Kasumi-1 (cell line): ENCODE measurements around the gene RPL37A.

Experiments
- DNase-seq, 2 experiments: peaks; one replicate each; lab custom pipeline; 2025; lab: John Stamatoyannopoulos, UW

The RPL37A gene

DNA sequence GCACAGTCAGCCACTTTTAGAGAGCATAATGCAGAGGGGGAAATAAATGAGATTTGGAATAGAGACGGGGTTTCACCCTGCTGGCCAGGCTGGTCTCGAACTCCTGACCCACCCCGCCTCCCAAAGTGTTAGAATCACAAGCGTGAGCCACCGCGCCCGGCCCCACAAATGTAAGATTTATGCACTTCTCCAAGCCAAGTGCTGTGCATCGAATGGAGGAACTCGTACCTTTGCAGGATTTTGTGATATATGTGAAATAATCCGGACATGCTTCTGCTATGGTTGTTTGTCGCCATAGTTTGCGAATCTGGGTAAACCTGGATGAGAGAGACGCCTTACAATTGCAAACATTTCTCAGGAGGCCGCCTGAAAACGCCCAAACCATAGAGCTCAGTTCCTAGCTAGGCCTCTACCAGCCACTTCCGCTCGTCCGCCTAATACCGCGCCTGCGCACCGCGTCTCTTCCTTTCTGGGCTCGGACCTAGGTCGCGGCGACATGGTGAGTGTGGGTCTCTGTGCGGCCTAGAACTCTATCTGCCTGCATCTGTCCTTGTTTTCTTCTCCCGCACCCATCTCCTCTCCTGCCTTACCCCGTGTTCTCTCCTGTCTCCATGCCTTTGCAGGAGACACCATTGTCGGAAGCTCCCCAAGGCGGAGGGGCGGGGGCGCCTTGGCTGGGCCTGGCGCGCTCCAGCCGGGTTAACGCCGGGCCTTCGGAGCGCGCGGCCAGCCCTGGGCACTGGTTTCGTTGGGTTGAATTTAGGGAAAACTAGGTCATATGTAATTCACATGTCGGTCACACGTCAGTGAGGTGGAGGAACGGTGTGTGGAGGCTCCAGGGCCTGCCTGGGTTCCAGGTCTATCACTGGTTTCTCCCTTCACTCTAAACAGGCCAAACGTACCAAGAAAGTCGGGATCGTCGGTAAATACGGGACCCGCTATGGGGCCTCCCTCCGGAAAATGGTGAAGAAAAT lies at the start of gene RPL37A:
Gene RPL37A (plus strand): TSS at position 466 of the 974 bp plus-strand sequence. CDS start 31 bp downstream, at position 497.
- peak; percentile 84 for DNase-seq

DNA sequence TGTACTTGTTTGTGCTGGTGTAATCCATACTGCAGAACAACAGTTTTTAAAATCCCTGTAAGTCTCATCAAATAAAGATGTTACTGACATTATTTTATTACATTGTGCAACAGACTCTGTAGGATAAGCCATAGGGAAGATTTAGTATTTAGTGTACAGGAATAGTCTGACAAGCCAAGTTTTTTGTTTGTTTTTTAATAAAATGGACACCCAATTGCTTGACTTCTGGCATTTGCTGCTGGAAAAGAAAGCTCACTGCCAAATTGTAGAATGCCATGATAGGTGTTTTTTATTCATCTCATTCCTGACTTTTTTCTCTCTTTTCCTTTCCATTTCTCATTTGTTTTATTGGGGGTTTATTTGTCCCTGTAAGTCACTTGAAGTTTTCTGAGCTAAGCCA lies 48.3 kb upstream of the RPL37A start:
- no peak for DNase-seq

DNA sequence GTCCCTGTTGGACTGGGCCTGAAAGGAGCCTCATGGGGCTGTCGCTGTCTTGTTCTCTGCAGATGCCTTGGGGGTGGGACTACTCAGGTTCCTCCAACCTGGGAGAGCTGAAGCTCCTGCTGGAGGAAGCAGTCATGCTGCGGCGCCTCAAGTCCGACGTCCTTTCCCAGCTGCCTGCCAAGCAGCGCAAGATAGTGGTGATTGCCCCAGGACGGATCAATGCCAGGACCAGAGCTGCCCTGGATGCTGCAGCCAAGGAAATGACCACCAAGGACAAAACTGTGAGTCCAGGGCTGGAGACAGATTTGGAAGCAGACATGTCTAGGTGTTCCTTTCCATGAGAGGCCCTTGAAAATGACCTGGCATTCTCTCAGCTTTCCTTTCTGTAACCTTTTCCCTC lies 47.9 kb upstream of the RPL37A start:
- no peak for DNase-seq

DNA sequence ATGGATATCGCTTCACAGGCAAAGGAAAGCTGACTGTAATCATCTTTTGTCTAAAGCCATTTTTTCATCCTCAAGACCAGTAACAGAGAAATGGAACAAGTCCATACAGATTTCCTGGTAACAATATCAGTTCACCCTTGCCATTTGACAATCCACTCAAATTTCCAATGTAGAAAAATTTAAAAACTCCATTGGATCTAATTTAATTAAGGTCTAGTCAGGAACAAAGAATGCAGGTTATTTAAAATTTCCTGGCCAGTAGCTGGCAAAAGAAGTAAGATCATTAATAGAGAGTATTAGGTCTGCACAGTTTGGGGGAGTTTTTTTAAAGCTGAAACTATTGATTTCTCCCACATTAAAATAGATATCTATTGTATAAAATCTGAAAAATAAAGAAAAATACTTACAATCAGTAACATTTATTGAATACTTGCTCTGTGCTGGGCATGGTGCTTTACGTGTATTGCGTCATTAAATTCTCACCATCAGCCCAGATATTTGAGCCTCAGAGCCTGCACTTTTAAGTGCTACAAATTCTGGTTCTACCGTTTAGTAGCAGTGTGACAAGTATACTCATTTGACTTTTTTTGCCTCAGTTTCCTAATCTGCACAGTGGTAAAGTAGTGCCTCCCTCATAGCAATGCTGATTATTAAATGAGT lies 44.6 kb upstream of the RPL37A start:
- DNase-seq = no peak

DNA sequence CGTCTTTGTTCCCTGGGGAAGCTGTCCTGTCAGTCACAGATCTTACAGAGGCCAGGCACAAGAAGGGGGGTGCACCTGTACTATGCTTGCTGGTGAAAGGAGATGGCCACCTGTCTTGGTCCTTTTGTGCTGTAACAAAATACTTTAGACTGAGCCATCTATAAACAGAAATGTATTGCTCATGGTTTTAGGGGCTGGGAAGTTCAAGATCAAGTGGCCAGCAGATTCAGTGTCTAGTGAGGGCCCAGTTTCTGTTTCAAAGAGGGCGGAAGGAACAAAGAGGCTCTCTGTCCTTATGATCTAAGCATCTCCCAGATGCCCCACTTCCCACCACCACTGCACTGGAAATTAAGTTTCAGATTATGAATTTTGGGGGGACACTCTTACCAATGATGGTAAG lies 35.5 kb upstream of the RPL37A start:
- DNase-seq = no peak

DNA sequence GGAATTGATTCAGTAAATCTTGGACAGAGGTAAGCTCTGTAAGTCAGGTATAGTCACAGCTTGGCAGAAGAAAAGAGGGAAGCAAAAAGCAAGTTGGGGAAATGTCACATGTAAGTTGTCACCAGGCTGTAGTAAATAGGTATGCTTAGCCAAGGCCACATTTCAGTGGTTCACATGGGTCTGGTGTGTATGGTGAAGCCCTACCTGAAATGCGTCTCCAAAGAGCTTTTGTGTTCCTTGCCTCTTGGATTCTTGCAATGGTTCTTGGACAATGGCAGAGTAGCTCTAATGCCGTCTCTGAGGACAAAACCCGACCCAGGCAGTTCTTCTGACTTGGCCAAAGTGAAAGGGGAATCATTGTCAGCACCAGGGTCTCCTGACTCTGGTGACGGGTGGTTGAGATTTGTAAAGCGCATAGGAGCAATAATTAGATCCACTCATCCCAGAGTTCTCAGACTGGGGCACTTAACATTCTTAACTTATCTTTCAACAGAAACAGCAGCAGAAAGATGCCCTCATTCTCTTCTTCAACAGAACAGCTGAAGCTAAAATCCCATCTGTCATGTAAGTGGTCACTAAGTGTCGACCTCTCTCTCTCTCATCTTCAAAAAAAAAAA lies 34.4 kb upstream of the RPL37A start:
- no peak for DNase-seq

DNA sequence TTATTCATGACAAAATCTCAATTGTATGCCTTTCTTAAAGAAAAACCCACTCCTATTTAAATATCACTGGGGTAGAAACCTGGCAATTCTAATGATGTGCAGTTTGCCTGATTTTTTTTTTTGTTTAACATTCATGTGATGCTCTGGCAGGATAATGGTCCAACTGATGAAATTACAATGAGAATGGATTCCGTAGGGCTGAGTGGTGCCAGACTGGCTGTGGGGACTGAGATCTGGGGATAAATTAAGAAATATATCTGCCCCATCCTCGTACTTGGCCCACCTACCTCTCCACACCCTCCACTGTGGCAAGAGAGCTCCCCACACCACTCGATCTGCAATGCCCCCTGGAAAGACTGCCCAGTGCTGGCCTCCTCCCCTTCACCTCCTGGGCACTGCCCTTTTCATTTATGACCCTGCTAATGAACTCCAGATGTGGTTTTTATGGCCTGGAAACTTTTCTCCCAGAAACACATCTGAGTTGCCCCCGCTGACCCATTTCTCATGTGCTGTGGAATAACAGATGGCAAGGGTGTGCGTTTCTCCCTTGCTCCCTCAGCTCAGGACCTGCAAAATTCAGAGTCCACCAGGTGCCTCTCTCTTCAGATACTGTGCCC lies 33.0 kb upstream of the RPL37A start:
- no peak for DNase-seq

DNA sequence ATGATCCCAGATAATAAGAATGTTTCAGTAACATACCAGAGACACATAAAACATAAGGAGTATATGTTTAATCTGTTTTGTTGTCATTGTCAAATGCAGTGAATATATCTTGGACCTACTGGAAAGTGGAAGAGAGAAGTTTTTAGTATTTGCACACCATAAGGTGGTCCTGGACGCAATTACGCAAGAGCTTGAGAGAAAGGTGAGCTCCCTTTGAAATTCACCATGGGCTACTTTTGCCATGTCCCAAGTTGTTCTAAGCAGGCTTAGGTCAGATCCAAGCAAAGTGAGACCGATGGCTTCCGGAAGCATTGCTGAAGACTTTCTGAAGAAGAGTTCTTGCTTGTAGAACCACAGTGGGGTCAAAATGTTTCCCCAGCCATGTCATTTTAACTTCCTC lies 30.8 kb upstream of the RPL37A start:
- no peak for DNase-seq

DNA sequence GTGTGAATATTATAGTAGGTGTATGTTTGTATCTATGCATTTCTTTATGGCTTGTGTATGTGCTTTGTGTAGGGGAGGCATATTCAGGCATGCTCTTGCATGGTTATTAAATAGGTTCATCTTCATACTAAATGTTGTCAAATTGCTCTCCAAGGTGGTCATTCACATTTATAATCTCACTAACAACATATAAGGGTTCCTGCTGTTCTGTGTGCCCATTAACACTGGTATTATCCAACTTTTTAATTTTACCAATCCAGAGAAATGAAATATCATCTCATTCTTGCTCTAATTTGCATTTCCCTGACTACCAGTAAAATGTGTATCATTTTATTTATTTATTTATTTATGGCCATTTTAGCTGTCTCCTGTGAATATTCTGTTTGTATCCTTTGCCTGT lies 29.0 kb upstream of the RPL37A start:
- no peak for DNase-seq

DNA sequence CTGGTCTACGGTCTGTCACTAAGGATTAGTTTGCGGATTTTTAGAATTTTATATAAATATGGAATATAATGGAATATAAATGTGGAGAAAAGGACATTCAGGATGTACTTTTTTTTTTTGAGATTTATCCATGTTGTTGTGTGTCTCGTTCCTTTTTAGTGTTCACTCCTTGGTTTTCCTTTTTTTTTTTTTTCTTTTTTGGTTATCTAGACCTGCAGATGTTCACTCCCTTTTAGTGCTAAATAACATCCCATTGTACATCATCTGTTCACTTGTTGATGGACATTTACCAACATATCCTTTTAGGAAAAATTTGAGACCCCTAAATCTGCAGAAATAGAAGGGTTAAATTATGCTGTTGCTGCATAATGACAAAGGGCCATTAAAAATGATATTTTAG lies 25.5 kb upstream of the RPL37A start:
- no peak for DNase-seq

DNA sequence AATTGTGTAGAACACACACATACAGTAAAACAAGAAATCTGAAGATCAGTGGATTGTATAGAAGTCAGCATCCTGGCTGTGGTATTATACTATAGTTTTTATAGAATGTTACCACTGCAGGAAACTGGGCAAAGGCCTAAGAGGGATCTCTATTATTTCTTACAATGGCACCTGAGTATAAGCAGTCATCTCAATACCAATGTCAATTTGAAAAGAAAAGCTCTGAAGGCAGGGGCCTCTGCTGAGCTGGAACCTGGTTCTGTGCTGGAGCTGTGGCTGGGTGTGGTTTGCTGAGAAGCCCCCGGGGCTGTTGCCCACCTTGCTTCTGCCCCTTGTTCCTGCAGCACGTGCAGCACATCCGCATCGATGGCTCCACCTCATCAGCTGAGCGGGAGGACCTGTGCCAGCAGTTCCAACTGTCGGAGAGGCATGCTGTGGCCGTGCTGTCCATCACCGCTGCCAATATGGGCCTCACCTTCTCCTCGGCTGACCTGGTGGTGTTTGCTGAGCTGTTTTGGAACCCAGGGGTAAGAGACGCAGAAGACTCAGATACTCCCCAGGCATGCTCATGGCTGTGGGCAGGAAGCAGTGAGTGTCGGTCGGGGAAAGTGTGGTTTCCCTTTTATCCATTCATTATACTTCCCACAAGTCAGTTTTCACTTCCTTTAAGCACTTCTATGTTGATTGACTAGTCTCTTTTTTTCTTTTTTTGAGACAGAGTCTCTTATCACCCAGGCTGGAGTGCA lies 23.5 kb upstream of the RPL37A start:
- peak; percentile 65 to 67 for DNase-seq

DNA sequence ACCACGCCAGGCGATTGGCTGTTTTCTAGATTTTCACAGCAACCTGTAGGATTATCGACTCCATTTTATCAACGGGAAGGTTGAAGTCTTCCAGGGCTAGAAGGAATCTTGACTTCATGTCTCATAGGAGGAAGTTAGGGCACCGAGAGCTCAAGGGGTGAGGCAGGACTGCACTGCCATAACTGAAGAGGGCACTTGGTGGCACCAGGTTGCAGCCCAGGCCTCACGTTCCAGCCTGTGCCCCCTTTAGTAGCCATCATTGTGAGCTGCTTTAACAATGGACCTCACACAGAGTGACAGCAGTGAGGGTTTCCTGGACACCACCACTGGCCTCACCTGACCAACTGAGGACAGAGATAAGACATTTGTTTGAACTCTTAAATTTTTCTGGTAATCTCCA lies 22.9 kb upstream of the RPL37A start:
- DNase-seq = no peak

DNA sequence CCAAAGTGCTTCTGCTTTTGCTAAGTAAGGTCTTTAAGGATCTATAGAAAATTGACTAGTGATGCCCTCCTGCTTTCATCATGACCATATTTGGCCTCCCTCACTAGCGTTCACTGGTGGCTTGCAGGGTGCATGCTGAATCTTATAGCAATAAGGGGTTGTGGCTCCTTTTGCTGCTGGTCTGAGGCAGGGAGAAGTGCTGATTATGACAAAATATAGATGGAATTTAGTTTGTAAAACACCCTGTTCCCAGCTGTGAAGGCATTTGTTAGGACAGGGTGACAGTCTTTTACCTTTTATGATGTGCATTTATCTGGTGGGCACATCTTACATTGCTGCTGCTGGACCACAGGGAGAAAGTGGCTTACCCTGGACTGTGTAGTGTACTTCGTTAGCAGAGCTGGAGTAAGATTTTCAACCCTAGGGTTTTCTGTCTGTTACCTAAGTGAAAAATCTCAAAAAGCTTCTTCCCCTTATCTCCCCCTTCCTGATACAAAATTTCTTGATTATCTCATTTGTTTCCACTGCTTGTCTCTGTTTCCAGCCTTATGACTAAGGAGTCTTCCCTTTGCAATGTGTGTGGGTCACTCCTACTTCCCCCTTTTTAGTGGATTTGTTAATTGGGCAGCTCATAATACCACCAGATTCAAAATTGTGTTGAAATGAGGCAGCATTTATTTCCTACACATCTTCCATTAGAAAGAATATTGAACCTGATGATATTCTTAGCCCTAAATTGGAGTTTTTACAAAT lies 21.2 kb upstream of the RPL37A start:
- DNase-seq = peak; percentile 28 to 32

DNA sequence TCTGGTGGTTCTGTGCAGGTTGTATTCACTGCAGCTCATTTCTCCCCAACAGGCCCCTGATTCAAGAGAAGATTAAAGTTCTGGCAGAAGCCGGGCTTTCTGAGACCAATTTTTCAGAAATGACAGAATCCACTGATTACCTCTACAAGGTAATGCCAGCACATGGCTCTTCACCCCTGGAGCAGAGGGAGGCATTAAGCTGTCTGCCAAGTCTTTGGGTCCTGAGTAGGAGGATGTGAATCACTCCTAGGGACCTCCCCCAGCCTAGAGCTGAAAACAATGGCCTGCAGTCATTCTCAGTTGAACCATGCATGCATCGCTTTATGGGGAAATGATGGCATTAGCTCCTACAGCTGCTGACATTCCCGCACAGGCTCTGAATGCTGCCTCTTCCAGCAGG lies 20.5 kb upstream of the RPL37A start:
- DNase-seq = peak; percentile 15 to 32

DNA sequence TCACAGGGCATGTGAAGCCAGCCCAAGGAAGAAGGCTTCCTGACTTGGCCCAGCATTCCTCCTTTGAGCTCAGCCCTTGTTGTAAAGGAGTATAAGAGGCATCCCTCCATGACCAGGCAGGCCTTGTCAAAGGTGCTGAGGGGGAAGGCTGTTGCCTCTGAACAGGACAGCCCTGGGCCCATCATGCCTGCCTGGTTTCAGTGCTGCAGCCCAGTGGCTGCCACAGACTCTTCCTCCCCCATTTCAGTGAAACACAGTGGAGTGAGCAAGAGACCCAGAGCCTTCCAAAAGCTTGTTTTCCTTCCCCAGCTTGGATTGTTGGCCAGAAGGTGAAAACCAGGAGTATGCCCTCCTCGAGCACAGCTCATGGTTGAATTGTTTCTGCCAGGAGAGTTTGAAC lies 19.9 kb upstream of the RPL37A start:
- no peak for DNase-seq

DNA sequence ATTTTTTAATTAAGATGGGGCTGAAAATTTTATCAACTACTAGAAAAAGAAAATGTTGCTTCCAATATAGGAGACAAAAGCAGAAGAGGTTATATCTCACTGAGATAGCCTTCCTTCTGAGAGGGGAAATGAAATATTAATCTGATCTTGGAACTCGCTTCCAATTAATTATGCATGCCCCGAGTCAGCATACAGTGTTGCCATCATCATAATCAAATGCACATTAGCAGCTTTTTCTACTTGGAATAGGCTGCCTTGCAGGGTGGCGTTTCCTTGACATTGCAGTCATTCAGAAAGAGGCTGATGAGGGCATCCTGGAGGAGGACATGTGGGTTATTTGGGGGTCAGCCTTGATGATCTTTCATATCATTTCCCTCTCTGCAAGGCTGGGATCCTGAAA lies 18.4 kb upstream of the RPL37A start:
- DNase-seq = no peak

DNA sequence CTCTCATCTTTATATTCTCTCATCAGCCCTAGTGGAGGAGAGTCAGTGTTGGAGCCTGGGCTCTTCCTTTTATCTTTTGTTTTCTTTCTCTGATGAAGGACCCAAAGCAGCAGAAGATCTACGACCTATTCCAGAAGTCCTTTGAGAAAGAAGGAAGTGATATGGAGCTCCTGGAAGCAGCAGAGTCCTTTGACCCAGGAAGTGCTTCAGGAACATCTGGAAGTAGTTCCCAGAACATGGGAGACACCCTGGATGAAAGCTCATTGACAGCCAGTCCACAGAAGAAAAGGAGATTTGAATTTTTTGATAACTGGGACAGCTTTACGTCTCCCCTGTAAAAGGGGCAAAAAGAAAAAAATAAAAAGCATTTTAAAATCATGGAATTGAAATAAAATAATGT lies 16.0 kb upstream of the RPL37A start:
- no peak for DNase-seq

DNA sequence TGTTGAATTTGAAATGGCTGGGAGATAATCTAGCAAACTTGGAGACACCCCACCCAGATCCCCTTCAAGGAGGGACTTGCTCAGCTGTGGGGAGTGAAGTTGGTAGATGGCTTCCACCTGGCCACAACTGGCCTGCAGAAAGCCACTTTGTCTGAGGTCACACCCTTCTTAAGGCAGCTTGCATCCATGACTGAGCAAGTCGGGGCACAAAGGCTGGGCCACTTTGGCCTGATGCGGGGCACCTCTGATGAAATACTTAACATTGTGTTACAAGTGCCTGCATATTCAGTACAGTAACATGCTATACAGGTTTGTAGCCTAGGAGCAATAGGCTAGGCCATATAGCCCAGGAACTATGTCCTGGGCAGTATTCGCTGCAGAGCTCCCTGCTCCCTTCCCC lies 13.4 kb upstream of the RPL37A start:
- DNase-seq = no peak

DNA sequence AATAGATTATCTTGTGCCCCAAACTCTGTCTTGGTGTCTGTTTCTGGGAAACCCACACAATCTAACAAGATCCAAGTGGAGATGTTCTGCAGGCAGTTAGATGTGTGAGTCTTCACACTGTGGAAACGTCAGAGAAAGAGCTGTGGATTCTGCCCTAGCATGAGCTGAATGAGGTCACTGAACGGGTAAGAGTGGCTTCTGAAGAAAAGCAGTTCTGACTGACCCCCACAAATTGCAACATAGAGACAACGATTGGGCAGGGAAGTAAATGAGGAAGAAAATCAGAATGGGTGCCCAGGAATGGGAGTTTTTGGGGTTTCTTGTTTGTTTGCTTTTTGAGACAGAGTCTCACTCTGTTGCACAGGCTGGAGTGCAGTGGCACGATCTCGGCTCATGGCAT lies 12.9 kb upstream of the RPL37A start:
- DNase-seq = no peak

DNA sequence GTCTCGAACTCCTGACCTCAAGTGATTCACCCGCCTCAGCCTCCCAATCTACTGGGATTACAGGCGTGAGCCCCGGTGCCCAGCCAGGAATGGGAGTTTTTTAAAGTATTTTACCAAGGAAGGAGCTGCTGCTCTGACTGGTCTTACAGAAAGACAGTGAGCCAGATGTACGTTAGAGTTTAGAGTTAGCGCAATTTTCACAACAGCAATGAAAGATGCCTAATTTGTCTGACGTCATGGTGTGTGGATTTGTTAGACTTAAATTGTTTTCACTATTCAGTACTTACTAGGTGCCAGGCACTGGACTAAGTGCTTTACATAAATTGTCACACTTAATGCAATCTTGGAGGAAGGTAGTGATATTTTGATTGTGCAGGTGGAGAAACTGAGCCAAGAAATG lies 12.4 kb upstream of the RPL37A start:
- no peak for DNase-seq

DNA sequence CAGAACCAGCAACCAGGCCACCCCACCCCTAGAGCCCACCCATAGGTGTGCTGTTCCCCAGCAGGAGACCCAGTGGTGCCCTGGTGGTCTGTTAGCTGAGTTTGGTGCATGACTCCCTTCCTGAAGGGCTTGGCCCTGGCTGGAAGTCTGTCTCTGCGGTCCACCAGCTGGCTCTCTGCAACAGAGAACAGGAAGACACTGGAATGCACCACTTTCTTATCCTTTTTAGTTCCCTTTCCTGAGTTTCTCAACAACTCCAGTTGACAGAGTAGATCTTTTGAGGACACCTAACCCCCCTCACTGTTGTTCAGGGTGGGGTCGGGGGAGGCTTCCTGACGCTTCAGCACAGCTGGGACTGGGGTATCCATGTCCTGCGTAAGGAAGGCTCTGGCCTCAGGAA lies 11.9 kb upstream of the RPL37A start:
- DNase-seq = peak; percentile 78 to 85
